ENCODE results near the gene TSC22D2. TPM values are rescaled to one million over a fixed set of nuclear protein-coding genes. Genes with fewer than 3 reads are reported as not detected.

TSC22D2 gene
- total RNA-seq, 1 experiment from 2014 or later, result 11.9 TPM

GRCh38 chr3:150374975-150375374, 33.1 kb upstream of the TSC22D2 start:
- peaks cover 36% of the 10 kb centered on the region for H3K4me1 ChIP-seq (replicated peaks)
- no peak overlapping the region for H3K27ac ChIP-seq
- no peaks in the 10 kb centered on the region for H3K9me3 ChIP-seq (replicated peaks)
- H3K27me3 ChIP-seq (replicated peaks), result no peaks in the 10 kb centered on the region
- DNase-seq (ENCODE audit: low read depth in 1 of 2, low spot score in 2 of 2), result no peak
- no peaks in the 10 kb centered on the region for H3K36me3 ChIP-seq
- H3K4me3 ChIP-seq, result no peak overlapping the region

GRCh38 chr3:150376001-150376848, 31.9 kb upstream of the TSC22D2 start:
- DNase-seq (ENCODE audit: low read depth in 1 of 2, low spot score in 2 of 2), result no peak
- Histone ChIP-seq H3K27ac (no peak overlapping the region), H3K36me3 (no peaks in the 10 kb centered on the region), H3K4me3 (no peak overlapping the region), H3K9me3 (replicated peaks) (no peaks in the 10 kb centered on the region), H3K4me1 (replicated peaks) (peaks cover 27% of the 10 kb centered on the region), H3K27me3 (replicated peaks) (no peaks in the 10 kb centered on the region)

GRCh38 chr3:150377601-150378300, 30.3 kb upstream of the TSC22D2 start:
- H3K27me3 ChIP-seq (replicated peaks), result no peaks in the 10 kb centered on the region
- no peak overlapping the region for H3K27ac ChIP-seq
- peaks cover 14% of the 10 kb centered on the region for H3K4me1 ChIP-seq (replicated peaks)
- H3K36me3 ChIP-seq, result no peaks in the 10 kb centered on the region
- no peaks in the 10 kb centered on the region for H3K9me3 ChIP-seq (replicated peaks)
- H3K4me3 ChIP-seq, result no peak overlapping the region
- DNase-seq (ENCODE audit: low read depth in 1 of 2, low spot score in 2 of 2), result no peak

- Histone ChIP-seq H3K27ac (no peak overlapping the region), H3K4me1 (replicated peaks) (peaks cover 8% of the 10 kb centered on the region), H3K4me3 (no peak overlapping the region), H3K9me3 (replicated peaks) (no peaks in the 10 kb centered on the region), H3K27me3 (replicated peaks) (no peaks in the 10 kb centered on the region), H3K36me3 (no peaks in the 10 kb centered on the region)
- no peak for DNase-seq (ENCODE audit: low read depth in 1 of 2, low spot score in 2 of 2)
Observed at GRCh38 chr3:150378301-150378748, 29.8 kb upstream of the TSC22D2 start.

GRCh38 chr3:150379469-150379868, 28.6 kb upstream of the TSC22D2 start:
- H3K4me3 ChIP-seq, result no peak overlapping the region
- no peak overlapping the region for H3K27ac ChIP-seq
- no peak for DNase-seq (ENCODE audit: low read depth in 1 of 2, low spot score in 2 of 2)
- H3K9me3 ChIP-seq (replicated peaks), result no peaks in the 10 kb centered on the region
- no peaks in the 10 kb centered on the region for H3K4me1 ChIP-seq (replicated peaks)
- H3K36me3 ChIP-seq, result no peaks in the 10 kb centered on the region
- no peaks in the 10 kb centered on the region for H3K27me3 ChIP-seq (replicated peaks)

GRCh38 chr3:150384296-150385212, 23.5 kb upstream of the TSC22D2 start:
- DNase-seq (ENCODE audit: low read depth in 1 of 2, low spot score in 2 of 2), result no peak
- Histone ChIP-seq H3K9me3 (replicated peaks) (no peaks in the 10 kb centered on the region), H3K4me1 (replicated peaks) (0 out of 2 replicates have a peak, but pooled peaks cover 2% of the 10 kb centered on the region), H3K36me3 (no peaks in the 10 kb centered on the region), H3K27ac (no peak overlapping the region), H3K4me3 (no peak overlapping the region), H3K27me3 (replicated peaks) (no peaks in the 10 kb centered on the region)

GRCh38 chr3:150385296-150386242, 22.5 kb upstream of the TSC22D2 start:
- Histone ChIP-seq H3K9me3 (replicated peaks) (no peaks in the 10 kb centered on the region), H3K4me1 (replicated peaks) (peaks cover 4% of the 10 kb centered on the region; the same call in 1 of the 2 replicates), H3K36me3 (no peaks in the 10 kb centered on the region), H3K27me3 (replicated peaks) (no peaks in the 10 kb centered on the region), H3K27ac (no peak overlapping the region), H3K4me3 (no peak overlapping the region)
- no peak for DNase-seq (ENCODE audit: low read depth in 1 of 2, low spot score in 2 of 2)

GRCh38 chr3:150388498-150389418, 19.3 kb upstream of the TSC22D2 start:
- Histone ChIP-seq H3K4me1 (replicated peaks) (peaks cover 16% of the 10 kb centered on the region), H3K27ac (no peak overlapping the region), H3K4me3 (no peak overlapping the region), H3K9me3 (replicated peaks) (no peaks in the 10 kb centered on the region), H3K27me3 (replicated peaks) (no peaks in the 10 kb centered on the region), H3K36me3 (no peaks in the 10 kb centered on the region)
- DNase-seq (ENCODE audit: low read depth in 1 of 2, low spot score in 2 of 2), result no peak

GRCh38 chr3:150390087-150390486, 18.0 kb upstream of the TSC22D2 start:
- no peaks in the 10 kb centered on the region for H3K27me3 ChIP-seq (replicated peaks)

GRCh38 chr3:150391161-150391560, 16.9 kb upstream of the TSC22D2 start:
- Histone ChIP-seq H3K9me3 (replicated peaks) (no peaks in the 10 kb centered on the region), H3K4me1 (replicated peaks) (peaks cover 16% of the 10 kb centered on the region), H3K27me3 (replicated peaks) (no peaks in the 10 kb centered on the region), H3K36me3 (no peaks in the 10 kb centered on the region), H3K27ac (no peak overlapping the region), H3K4me3 (no peak overlapping the region)
- peak in 1 of 2 experiments; percentile 47 for DNase-seq (ENCODE audit: low read depth in 1 of 2, low spot score in 2 of 2)

More at GRCh38 chr3:150390087-150390486, 18.0 kb upstream of the TSC22D2 start:
- Histone ChIP-seq H3K9me3 (replicated peaks) (no peaks in the 10 kb centered on the region), H3K27ac (no peak overlapping the region), H3K36me3 (no peaks in the 10 kb centered on the region), H3K4me3 (no peak overlapping the region), H3K4me1 (replicated peaks) (peaks cover 16% of the 10 kb centered on the region)
- no peak for DNase-seq (ENCODE audit: low read depth in 1 of 2, low spot score in 2 of 2)

- peaks cover 16% of the 10 kb centered on the region for H3K4me1 ChIP-seq (replicated peaks)
- H3K9me3 ChIP-seq (replicated peaks), result no peaks in the 10 kb centered on the region
- DNase-seq (ENCODE audit: low read depth in 1 of 2, low spot score in 2 of 2), result no peak
- H3K27ac ChIP-seq, result no peak overlapping the region
- H3K36me3 ChIP-seq, result no peaks in the 10 kb centered on the region
- H3K27me3 ChIP-seq (replicated peaks), result no peaks in the 10 kb centered on the region
- no peak overlapping the region for H3K4me3 ChIP-seq
Observed at GRCh38 chr3:150393745-150394144, 14.4 kb upstream of the TSC22D2 start.

GRCh38 chr3:150394606-150395005, 13.5 kb upstream of the TSC22D2 start:
- H3K27me3 ChIP-seq (replicated peaks), result no peaks in the 10 kb centered on the region
- H3K4me1 ChIP-seq (replicated peaks), result peaks cover 14% of the 10 kb centered on the region
- no peaks in the 10 kb centered on the region for H3K9me3 ChIP-seq (replicated peaks)
- H3K4me3 ChIP-seq, result no peak overlapping the region
- DNase-seq (ENCODE audit: low read depth in 1 of 2, low spot score in 2 of 2), result no peak
- no peak overlapping the region for H3K27ac ChIP-seq
- no peaks in the 10 kb centered on the region for H3K36me3 ChIP-seq
